22Rv1 (cell line): ENCODE results near the gene EXOC4.

Experiments used
- H3K27ac ChIP-seq: fragments of 450-650 bp; 2 replicates; pipeline ENCODE4 v1.5.1; 2017
- ZFX ChIP-seq: fragments of 450-650 bp; IDR thresholded peaks from 2 replicates; pipeline ENCODE4 v1.6.1; 2017; ENCODE audit warnings: antibody characterized with exemption, borderline replicate concordance
- TF ChIP-seq, protein P1 (sequence below): fragments of 450-650 bp; IDR thresholded peaks from 2 replicates; pipeline ENCODE4 v1.5.1; 2017; ENCODE audit warnings: mild to moderate bottlenecking

Gene EXOC4

DNA sequence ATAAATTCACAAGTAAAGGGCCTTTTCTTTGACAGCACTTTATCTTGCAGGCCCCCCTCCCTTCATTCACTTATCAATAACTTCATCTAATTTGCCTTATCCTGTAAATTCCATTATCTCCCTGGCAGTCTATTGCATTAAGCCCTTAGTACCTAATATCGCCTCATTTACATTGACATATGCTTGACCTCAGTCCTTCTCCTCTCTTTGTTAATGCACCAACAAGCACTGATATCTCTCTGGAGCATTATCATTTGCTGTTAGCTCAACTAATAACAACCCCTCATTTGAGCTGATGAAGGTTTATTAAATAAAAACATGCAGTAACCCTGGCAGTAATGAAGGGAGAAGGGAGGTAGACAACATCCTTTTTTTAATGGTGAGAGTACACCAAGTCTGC lies 46.8 kb downstream of the EXOC4 start:
- TF ChIP-seq ZFX: no peak
- TF ChIP-seq, protein P1, sequence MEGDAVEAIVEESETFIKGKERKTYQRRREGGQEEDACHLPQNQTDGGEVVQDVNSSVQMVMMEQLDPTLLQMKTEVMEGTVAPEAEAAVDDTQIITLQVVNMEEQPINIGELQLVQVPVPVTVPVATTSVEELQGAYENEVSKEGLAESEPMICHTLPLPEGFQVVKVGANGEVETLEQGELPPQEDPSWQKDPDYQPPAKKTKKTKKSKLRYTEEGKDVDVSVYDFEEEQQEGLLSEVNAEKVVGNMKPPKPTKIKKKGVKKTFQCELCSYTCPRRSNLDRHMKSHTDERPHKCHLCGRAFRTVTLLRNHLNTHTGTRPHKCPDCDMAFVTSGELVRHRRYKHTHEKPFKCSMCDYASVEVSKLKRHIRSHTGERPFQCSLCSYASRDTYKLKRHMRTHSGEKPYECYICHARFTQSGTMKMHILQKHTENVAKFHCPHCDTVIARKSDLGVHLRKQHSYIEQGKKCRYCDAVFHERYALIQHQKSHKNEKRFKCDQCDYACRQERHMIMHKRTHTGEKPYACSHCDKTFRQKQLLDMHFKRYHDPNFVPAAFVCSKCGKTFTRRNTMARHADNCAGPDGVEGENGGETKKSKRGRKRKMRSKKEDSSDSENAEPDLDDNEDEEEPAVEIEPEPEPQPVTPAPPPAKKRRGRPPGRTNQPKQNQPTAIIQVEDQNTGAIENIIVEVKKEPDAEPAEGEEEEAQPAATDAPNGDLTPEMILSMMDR: no peak
- H3K27ac ChIP-seq: no peak overlapping the region

DNA sequence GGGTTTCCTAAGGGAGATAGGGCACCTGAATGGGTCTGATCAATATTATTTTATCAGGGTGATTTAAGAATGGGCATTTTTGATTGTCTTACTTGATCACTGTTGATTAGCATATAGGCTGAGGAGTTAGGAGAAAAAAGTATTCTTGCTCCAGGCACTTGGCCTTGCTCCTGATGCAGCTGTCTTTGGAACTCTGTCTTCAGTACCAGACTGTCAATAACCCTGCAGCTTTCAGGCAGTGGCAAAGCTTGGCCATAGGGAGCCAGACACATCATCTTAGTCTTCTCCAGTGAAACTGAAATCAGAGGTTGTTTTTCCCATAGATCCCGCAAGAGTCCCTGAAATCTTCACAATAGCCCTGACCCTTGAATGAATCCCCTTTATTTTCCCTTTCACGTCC lies 47.2 kb downstream of the EXOC4 start:
- no peak for TF ChIP-seq ZFX
- TF ChIP-seq, protein P1: no peak
- H3K27ac ChIP-seq: no peak overlapping the region

DNA sequence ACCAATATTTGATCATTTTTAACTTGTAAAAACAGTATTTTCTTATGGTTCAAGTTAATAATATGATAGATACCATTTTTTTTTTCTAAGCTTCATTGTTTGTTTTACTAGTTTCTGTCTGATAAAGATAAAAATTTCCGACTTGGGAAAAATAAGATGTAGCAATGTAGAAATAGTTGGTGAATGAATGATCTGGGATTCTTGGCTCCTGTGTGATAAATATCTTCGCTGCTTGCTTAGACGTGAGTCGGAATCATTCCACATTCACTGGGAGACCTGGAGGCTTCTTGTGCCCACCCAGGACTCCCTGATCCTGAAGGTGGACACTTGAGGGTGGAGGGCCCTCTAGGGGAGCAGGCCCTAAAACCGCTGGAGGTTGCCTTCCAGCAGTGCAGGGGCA lies 47.9 kb downstream of the EXOC4 start:
- no peak overlapping the region for H3K27ac ChIP-seq
- TF ChIP-seq, protein P1: no peak
- TF ChIP-seq ZFX: no peak

DNA sequence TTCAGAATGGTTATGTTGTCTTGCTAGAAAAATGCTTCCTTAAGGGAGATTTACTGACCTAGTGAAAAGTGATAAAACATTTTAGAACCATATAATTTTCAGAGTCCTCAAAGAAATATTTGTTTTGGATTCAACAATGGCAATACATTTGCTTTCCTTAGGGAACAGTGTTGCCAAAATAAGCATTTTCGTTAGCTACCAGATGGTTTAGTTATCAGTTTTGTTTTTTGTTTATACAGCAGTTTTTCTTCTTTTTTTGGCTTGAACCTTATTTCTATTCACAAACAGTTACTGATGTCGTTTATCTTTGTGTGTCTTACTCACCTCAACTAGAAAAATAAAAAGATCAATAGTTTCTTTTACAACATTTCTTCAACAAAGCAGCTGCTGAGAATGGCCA lies 48.6 kb downstream of the EXOC4 start:
- no peak overlapping the region for H3K27ac ChIP-seq
- TF ChIP-seq ZFX: no peak
- TF ChIP-seq, protein P1: no peak

DNA sequence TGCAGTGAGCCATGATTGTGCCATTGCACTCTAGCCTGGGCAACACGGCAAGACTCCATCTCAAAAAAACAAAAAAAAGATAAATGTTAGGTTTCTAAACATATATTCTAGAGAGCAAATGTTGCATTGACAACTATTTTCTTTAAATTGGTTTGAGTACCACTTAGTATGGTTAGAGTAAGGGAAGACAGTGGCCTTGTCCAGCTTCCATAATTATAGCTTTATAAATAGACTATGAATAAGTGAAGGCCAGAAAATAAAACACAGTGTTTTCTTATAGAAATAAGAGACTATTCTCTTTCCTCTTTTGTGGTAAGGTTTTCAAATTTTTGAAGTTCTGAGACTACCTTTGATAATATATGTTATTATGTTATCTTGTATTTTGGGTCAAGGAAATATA lies 50.5 kb downstream of the EXOC4 start:
- TF ChIP-seq, protein P1: no peak
- no peak for TF ChIP-seq ZFX
- H3K27ac ChIP-seq: no peak overlapping the region

DNA sequence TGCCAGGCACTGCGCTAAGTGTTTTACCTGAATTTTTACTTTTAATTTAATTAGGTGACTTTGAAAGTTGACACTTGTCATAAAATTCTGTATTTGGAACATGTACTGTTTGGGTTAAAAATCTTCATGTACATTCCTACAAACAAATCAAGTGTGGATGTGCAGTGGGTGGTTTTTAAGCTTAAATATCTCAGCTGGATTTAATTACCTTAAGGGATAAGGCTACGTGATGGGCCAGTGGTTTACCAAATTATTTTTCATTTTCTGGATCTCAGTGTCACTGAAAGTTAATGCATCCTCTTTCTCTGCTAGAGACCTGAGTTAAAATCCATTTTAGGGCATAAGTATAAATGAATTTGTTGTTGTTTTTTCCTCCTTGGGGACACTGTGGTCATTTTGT lies 51.1 kb downstream of the EXOC4 start:
- no peak for TF ChIP-seq ZFX
- TF ChIP-seq, protein P1: no peak
- H3K27ac ChIP-seq: no peak overlapping the region

DNA sequence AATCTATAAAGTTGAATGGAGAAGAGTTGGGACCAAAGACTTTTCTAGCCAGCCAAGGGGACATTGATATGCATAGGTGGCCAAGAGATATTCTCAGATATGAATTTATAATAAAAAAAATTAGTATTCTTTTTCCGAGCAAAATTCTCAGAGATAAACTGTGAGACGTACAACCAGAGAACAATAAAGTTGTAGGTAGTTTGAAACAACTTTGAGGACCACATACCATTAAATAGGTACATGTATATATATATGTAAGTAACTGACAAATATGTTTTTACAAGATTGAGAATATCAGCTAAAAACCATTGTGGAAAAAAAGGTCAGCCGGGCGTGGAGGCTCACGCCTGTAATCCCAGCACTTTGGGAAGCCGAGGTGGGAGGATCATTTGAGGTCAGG lies 56.5 kb downstream of the EXOC4 start:
- no peak for TF ChIP-seq ZFX
- TF ChIP-seq, protein P1: no peak
- H3K27ac ChIP-seq: no peak overlapping the region
